SK-N-SH treated with all-trans-retinoic acid at 6 μM for 48 hours (cell line): ENCODE results near the gene MTHFD2L.

ENCODE experiments used
- ARNTL ChIP-seq: fragments of 450-650 bp; formaldehyde crosslinking; IDR thresholded peaks from 2 replicates; pipeline ENCODE4 v1.5.0; 2020; ENCODE audit warnings: low read depth, mild to moderate bottlenecking, moderate library complexity, borderline replicate concordance
- CREB5 ChIP-seq: fragments of 250-450 bp; sonication (Bioruptor Pico); IDR thresholded peaks from 2 replicates; pipeline ENCODE4 v1.5.1; 2020; ENCODE audit warnings: low read depth, mild to moderate bottlenecking, moderate library complexity
- CSDC2 ChIP-seq: fragments of 250-450 bp; sonication (Bioruptor Pico); IDR thresholded peaks from 2 replicates; pipeline ENCODE4 v1.5.0; 2020; ENCODE audit warnings: mild to moderate bottlenecking, moderate library complexity
- ESRRG ChIP-seq: fragments of 250-450 bp; sonication (Bioruptor Pico); IDR thresholded peaks from 2 replicates; pipeline ENCODE4 v1.6.1; 2021; ENCODE audit warnings: mild to moderate bottlenecking
- GLIS3 ChIP-seq: fragments of 250-450 bp; sonication (Bioruptor Pico); IDR thresholded peaks from 2 replicates; pipeline ENCODE4 v1.5.0; 2020; ENCODE audit warnings: mild to moderate bottlenecking, moderate library complexity
- PATZ1 ChIP-seq: fragments of 250-450 bp; sonication (Bioruptor Pico); IDR thresholded peaks from 2 replicates; pipeline ENCODE4 v1.8.0; 2020; ENCODE audit warnings: mild to moderate bottlenecking, moderate library complexity, borderline replicate concordance
- POU6F1 ChIP-seq: fragments of 250-450 bp; sonication (Bioruptor Pico); IDR thresholded peaks from 2 replicates; pipeline ENCODE4 v1.8.0; 2021; ENCODE audit warnings: low read depth, mild to moderate bottlenecking, moderate library complexity, borderline replicate concordance
- RARB ChIP-seq: fragments of 250-450 bp; sonication (Bioruptor Pico); IDR thresholded peaks from 2 replicates; pipeline ENCODE4 v1.8.0; 2021; ENCODE audit warnings: mild to moderate bottlenecking, moderate library complexity
- SNAI2 ChIP-seq: fragments of 250-450 bp; sonication (Bioruptor Pico); IDR thresholded peaks from 2 replicates; pipeline ENCODE4 v1.5.0; 2020; ENCODE audit warnings: mild to moderate bottlenecking, moderate library complexity
- TCF4 ChIP-seq: fragments of 250-450 bp; sonication (Bioruptor Pico); IDR thresholded peaks from 2 replicates; pipeline ENCODE4 v1.8.0; 2021; ENCODE audit warnings: mild to moderate bottlenecking, moderate library complexity, borderline replicate concordance
- ZFP3 ChIP-seq: fragments of 250-450 bp; sonication (Bioruptor Pico); IDR thresholded peaks from 2 replicates; pipeline ENCODE4 v1.5.0; 2020; ENCODE audit warnings: mild to moderate bottlenecking, moderate library complexity
- ZFP30 ChIP-seq: fragments of 450-650 bp; formaldehyde crosslinking; IDR thresholded peaks from 2 replicates; pipeline ENCODE4 v1.5.0; 2022; ENCODE audit warnings: mild to moderate bottlenecking, moderate library complexity
- ZNF565 ChIP-seq: fragments of 450-650 bp; formaldehyde crosslinking; conservative IDR thresholded peaks from 2 replicates; pipeline ENCODE4 v1.5.0; 2020; ENCODE audit warnings: low read depth, mild to moderate bottlenecking, moderate library complexity

- TF ChIP-seq PATZ1 (CRISPR knock-in tag) (no peak), CREB5 (CRISPR knock-in tag) (no peak), ZNF565 (CRISPR knock-in tag) (no peak), ARNTL (CRISPR knock-in tag) (no peak), ESRRG (no peak), SNAI2 (no peak), TCF4 (CRISPR knock-in tag) (no peak), ZFP30 (no peak), ZFP3 (CRISPR knock-in tag) (no peak), POU6F1 (CRISPR knock-in tag) (no peak), CSDC2 (CRISPR knock-in tag) (no peak), GLIS3 (CRISPR knock-in tag) (no peak), RARB (CRISPR knock-in tag) (no peak)
These were observed 1.3 kb downstream of the MTHFD2L start for GRCh38 chr4:74159143-74159709.
